Neural progenitor cell (in vitro differentiated cells): ENCODE data around the gene ABLIM2. TPM values are rescaled to one million over a fixed set of nuclear protein-coding genes. Genes with fewer than 3 reads are reported as not detected.
A peak's percentile ranks its signal among the peaks of the same experiment; 100 is the strongest.

Experiments used
- DNase-seq: peaks from one replicate; pipeline ENCODE4 v3.0.0-alpha.2; 2016; ENCODE audit warnings: low spot score
- H2AFZ ChIP-seq: fragments of 200-600 bp; sonication (generic); replicated peaks from 2 replicates; pipeline ENCODE4 v1.6.1; 2016; ENCODE audit warnings: antibody characterized with exemption
- H3F3A ChIP-seq: fragments of 200-600 bp; sonication (generic); 2 replicates; pipeline ENCODE4 v1.6.1; 2016; ENCODE audit warnings: antibody characterized with exemption, low read depth
- H3K27ac ChIP-seq: fragments of 200-600 bp; sonication (generic); 2 replicates; pipeline ENCODE4 v1.5.1; 2016; ENCODE audit warnings: mild to moderate bottlenecking
- H3K27me3 ChIP-seq: fragments of 200-600 bp; sonication (generic); 2 replicates; pipeline ENCODE4 v1.6.1; 2016; ENCODE audit warnings: mild to moderate bottlenecking, moderate library complexity
- H3K36me3 ChIP-seq: fragments of 200-600 bp; sonication (generic); 2 replicates; pipeline ENCODE4 v1.5.1; 2016
- H3K4me1 ChIP-seq: fragments of 200-600 bp; sonication (generic); 2 replicates; pipeline ENCODE4 v1.6.1; 2016; ENCODE audit warnings: mixed run types
- H3K4me2 ChIP-seq: fragments of 200-600 bp; sonication (generic); 2 replicates; pipeline ENCODE4 v1.6.1; 2016
- H3K4me3 ChIP-seq: fragments of 200-600 bp; sonication (generic); 2 replicates; pipeline ENCODE4 v1.5.1; 2016
- H3K79me2 ChIP-seq: fragments of 200-600 bp; sonication (generic); 2 replicates; pipeline ENCODE4 v1.6.1; 2016; ENCODE audit warnings: low read depth
- H3K9ac ChIP-seq: fragments of 200-600 bp; sonication (generic); 2 replicates; pipeline ENCODE4 v1.6.1; 2016
- H3K9me3 ChIP-seq: fragments of 200-600 bp; sonication (generic); 2 replicates; pipeline ENCODE4 v1.5.1; 2016; ENCODE audit warnings: low read depth
- H4K20me1 ChIP-seq: fragments of 200-600 bp; sonication (generic); 2 replicates; pipeline ENCODE4 v1.6.1; 2016; ENCODE audit warnings: low read depth
- H3K27ac Mint-ChIP-seq: 3 replicates; pipeline ENCODE4 v1.8.0; 2021; ENCODE audit warnings: mixed read lengths
- H3K27me3 Mint-ChIP-seq: 2 replicates; pipeline ENCODE4 v1.8.0; 2022; ENCODE audit warnings: low read depth, mild to moderate bottlenecking, inconsistent platforms, moderate library complexity, mixed read lengths; ENCODE audit not compliant: insufficient read depth
- H3K36me3 Mint-ChIP-seq: 3 replicates; pipeline ENCODE4 v1.8.0; 2021; ENCODE audit warnings: mixed read lengths
- H3K4me1 Mint-ChIP-seq: 3 replicates; pipeline ENCODE4 v1.8.0; 2021; ENCODE audit warnings: mixed read lengths
- H3K4me3 Mint-ChIP-seq: 3 replicates; pipeline ENCODE4 v1.8.0; 2021; ENCODE audit warnings: mild to moderate bottlenecking, moderate library complexity, mixed read lengths
- H3K9me3 Mint-ChIP-seq: 3 replicates; pipeline ENCODE4 v1.8.0; 2020; ENCODE audit warnings: mixed read lengths
- CTCF ChIP-seq: fragments of 200-600 bp; sonication (generic); IDR thresholded peaks from 2 replicates; pipeline ENCODE4 v1.5.1; 2017; ENCODE audit warnings: antibody characterized with exemption, mild to moderate bottlenecking
- EZH2 ChIP-seq: fragments of 200-600 bp; sonication (generic); IDR thresholded peaks from 2 replicates; pipeline ENCODE4 v1.6.1; 2017; ENCODE audit warnings: antibody characterized with exemption, mild to moderate bottlenecking, moderate library complexity
- EZH2phosphoT487 ChIP-seq: fragments of 200-600 bp; sonication (generic); IDR thresholded peaks from 2 replicates; pipeline ENCODE4 v1.6.1; 2017; ENCODE audit warnings: antibody characterized with exemption
- total RNA-seq: library from RNA; depleted of rRNA; stranded (reverse); fragments of >200 nt; gene quantifications from 2 replicates; pipeline ENCODE4 v1.2.3, GENCODE V29; 2015; ENCODE audit warnings: low replicate concordance

Gene ABLIM2
- total RNA-seq, 1 donor from 2014 or later, result 0.24 TPM

DNA sequence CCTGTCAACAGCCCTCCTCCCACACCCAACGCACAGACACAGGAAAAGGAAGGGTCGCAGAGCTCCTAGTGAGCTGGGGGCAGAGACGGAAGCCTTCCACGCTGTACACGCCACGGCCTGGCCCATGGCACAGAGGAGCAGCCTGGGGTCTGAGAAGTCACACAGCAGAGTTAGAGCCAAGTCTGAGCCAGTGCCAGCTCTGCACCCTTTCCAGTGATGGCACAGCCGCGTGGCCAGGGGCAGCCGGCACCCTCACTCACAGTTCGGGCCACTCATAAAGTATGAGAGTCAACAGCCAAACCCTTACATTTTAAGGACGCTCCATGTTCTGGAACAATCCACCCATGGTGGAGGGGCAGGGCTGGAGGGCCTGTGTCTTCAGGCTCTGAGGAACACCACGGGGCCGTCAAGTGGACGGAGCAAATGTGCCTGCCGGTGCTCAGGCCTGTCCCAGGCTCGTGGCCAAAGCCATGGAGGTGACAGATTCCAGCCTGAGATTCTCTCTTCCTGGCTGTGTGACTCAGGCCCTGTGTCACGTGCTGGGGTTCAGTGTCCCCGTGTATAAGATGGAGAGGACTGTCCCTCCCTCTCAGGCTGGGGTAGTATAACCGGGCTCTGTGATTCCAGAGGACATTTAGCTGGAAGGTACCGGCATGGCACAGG lies 91.2 kb downstream of the ABLIM2 start:
- DNase-seq, result no peak
- peaks cover 17% of the 10 kb centered on the region for H3K4me1 Mint-ChIP-seq
- no peak overlapping the region for H3K4me3 Mint-ChIP-seq
- Histone ChIP-seq H3K4me2 (no peak overlapping the region), H4K20me1 (no peaks in the 10 kb centered on the region), H3F3A (no peaks in the 10 kb centered on the region), H3K4me1 (peaks cover 29% of the 10 kb centered on the region), H3K4me3 (no peak overlapping the region), H2AFZ (no peak overlapping the region), H3K9me3 (no peaks in the 10 kb centered on the region), H3K27ac (no peak overlapping the region), H3K27me3 (no peaks in the 10 kb centered on the region), H3K36me3 (no peaks in the 10 kb centered on the region), H3K79me2 (no peaks in the 10 kb centered on the region), H3K9ac (no peak overlapping the region)
- peaks cover 7% of the 10 kb centered on the region for H3K27me3 Mint-ChIP-seq
- H3K36me3 Mint-ChIP-seq, result peaks cover 7% of the 10 kb centered on the region
- TF ChIP-seq EZH2phosphoT487, result no peak
- no peak for TF ChIP-seq CTCF
- TF ChIP-seq EZH2, result no peak
- no peak overlapping the region for H3K27ac Mint-ChIP-seq
- peaks cover 22% of the 10 kb centered on the region for H3K9me3 Mint-ChIP-seq

GRCh38 chr4:8066336-8066931 lies 92.2 kb downstream of the ABLIM2 start:
- Histone ChIP-seq H3K4me2 (no peak overlapping the region), H3K9ac (no peak overlapping the region), H3K79me2 (no peaks in the 10 kb centered on the region), H3K27ac (no peak overlapping the region), H4K20me1 (no peaks in the 10 kb centered on the region), H3K27me3 (no peaks in the 10 kb centered on the region), H3K36me3 (no peaks in the 10 kb centered on the region), H3K9me3 (no peaks in the 10 kb centered on the region), H3K4me3 (no peak overlapping the region), H3F3A (no peaks in the 10 kb centered on the region), H3K4me1 (peaks cover 22% of the 10 kb centered on the region), H2AFZ (no peak overlapping the region)
- H3K4me1 Mint-ChIP-seq, result peaks cover 13% of the 10 kb centered on the region
- TF ChIP-seq CTCF, result no peak
- no peak for TF ChIP-seq EZH2
- no peak for TF ChIP-seq EZH2phosphoT487
- H3K9me3 Mint-ChIP-seq, result peaks cover 22% of the 10 kb centered on the region
- no peak for DNase-seq
- peaks cover 7% of the 10 kb centered on the region for H3K27me3 Mint-ChIP-seq
- no peak overlapping the region for H3K4me3 Mint-ChIP-seq
- peaks cover 7% of the 10 kb centered on the region for H3K36me3 Mint-ChIP-seq
- H3K27ac Mint-ChIP-seq, result peak overlapping the region; percentile 6

- Histone ChIP-seq H3F3A (no peaks in the 10 kb centered on the region), H3K79me2 (no peaks in the 10 kb centered on the region), H3K36me3 (no peaks in the 10 kb centered on the region), H3K27ac (no peak overlapping the region), H2AFZ (peak overlapping the region; percentile 44), H3K4me3 (no peak overlapping the region), H3K4me2 (no peak overlapping the region), H3K9ac (no peak overlapping the region), H3K9me3 (no peaks in the 10 kb centered on the region), H3K4me1 (peaks cover 20% of the 10 kb centered on the region), H3K27me3 (no peaks in the 10 kb centered on the region), H4K20me1 (no peaks in the 10 kb centered on the region)
- DNase-seq, result no peak
- peaks cover 14% of the 10 kb centered on the region for H3K27me3 Mint-ChIP-seq
- H3K4me1 Mint-ChIP-seq, result peaks cover 13% of the 10 kb centered on the region
- no peak for TF ChIP-seq EZH2phosphoT487
- H3K9me3 Mint-ChIP-seq, result peaks cover 24% of the 10 kb centered on the region
- H3K4me3 Mint-ChIP-seq, result no peak overlapping the region
- H3K36me3 Mint-ChIP-seq, result peaks cover 7% of the 10 kb centered on the region
- H3K27ac Mint-ChIP-seq, result peak overlapping the region; percentile 10
Measured at GRCh38 chr4:8063974-8064563, 94.5 kb downstream of the ABLIM2 start.

- TF ChIP-seq EZH2phosphoT487 (no peak), EZH2 (no peak), CTCF (no peak)
- H3K27me3 ChIP-seq, result no peaks in the 10 kb centered on the region
- H3K9me3 Mint-ChIP-seq, result peaks cover 26% of the 10 kb centered on the region
- H3K4me3 ChIP-seq, result no peak overlapping the region
- H3K9ac ChIP-seq, result no peak overlapping the region
- H3K9me3 ChIP-seq, result no peaks in the 10 kb centered on the region
- H4K20me1 ChIP-seq, result no peaks in the 10 kb centered on the region
- H3K4me2 ChIP-seq, result no peak overlapping the region
- no peak overlapping the region for H3K27ac ChIP-seq
- peaks cover 7% of the 10 kb centered on the region for H3K36me3 Mint-ChIP-seq
- peaks cover 20% of the 10 kb centered on the region for H3K4me1 ChIP-seq
- H3K79me2 ChIP-seq, result no peaks in the 10 kb centered on the region
- H3K4me3 Mint-ChIP-seq, result no peak overlapping the region
- H3K36me3 ChIP-seq, result no peaks in the 10 kb centered on the region
- H3F3A ChIP-seq, result no peaks in the 10 kb centered on the region
- H3K4me1 Mint-ChIP-seq, result peaks cover 2% of the 10 kb centered on the region
- DNase-seq, result no peak
- peaks cover 11% of the 10 kb centered on the region for H3K27me3 Mint-ChIP-seq
- H3K27ac Mint-ChIP-seq, result no peak overlapping the region
- H2AFZ ChIP-seq, result no peak overlapping the region
Measured at GRCh38 chr4:8061573-8061972, 97.0 kb downstream of the ABLIM2 start.
